ENCODE results near the gene SH3BP2. TPM values are rescaled to one million over a fixed set of nuclear protein-coding genes. Genes with fewer than 3 reads are reported as not detected.

The SH3BP2 gene
- total and polyA plus RNA-seq, 9 donors: 20.9 to 34.8 (median 26.5) TPM

- Histone ChIP-seq H3K36me3 (ENCODE audit: control insufficient read depth, insufficient read depth, low read length) (peaks cover 88% of the 10 kb centered on the region), H3K4me3 (ENCODE audit: low read length) (no peak overlapping the region), H3K27ac (ENCODE audit: low read length) (no peak overlapping the region), H3K27me3 (ENCODE audit: control insufficient read depth, insufficient read depth, low read length) (no peaks in the 10 kb centered on the region), H3K4me1 (ENCODE audit: control insufficient read depth, insufficient read depth, low read length) (peaks cover 6% of the 10 kb centered on the region), H3K9me3 (replicated peaks; ENCODE audit: control insufficient read depth, low read depth, low read length) (no peaks in the 10 kb centered on the region)
- DNase-seq: no peak
- 92% methylated on average over 15 of the region's 18 CpGs for WGBS (ENCODE audit: insufficient coverage)
Observed at GRCh38 chr4:2829321-2829932, 36.5 kb downstream of the SH3BP2 start.

DNA sequence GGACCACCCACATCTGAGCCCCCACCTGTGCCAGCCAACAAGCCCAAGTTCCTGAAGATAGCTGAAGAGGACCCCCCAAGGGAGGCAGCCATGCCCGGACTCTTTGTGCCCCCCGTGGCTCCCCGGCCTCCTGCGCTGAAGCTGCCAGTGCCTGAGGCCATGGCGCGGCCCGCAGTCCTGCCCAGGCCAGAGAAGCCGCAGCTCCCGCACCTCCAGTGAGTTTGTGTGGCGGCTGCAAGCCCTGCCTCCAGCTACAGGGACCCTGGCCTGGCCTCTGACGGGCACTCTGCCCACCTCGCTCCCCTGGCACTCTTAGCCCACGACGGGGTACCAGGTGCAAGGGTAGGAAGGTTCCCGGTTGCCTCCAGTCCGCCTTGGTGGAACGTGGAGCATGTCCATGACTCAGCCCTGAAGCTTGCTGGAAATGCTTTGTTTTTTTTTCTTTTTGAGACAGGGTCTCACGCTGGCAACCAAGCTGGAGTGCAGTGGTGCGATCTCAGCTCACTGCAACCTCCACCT is 37.1 kb downstream of the SH3BP2 start:
- Histone ChIP-seq H3K27ac (ENCODE audit: low read length) (no peak overlapping the region), H3K4me3 (ENCODE audit: low read length) (no peak overlapping the region), H3K27me3 (ENCODE audit: control insufficient read depth, insufficient read depth, low read length) (no peaks in the 10 kb centered on the region), H3K36me3 (ENCODE audit: control insufficient read depth, insufficient read depth, low read length) (peaks cover 88% of the 10 kb centered on the region), H3K4me1 (ENCODE audit: control insufficient read depth, insufficient read depth, low read length) (peaks cover 11% of the 10 kb centered on the region), H3K9me3 (replicated peaks; ENCODE audit: control insufficient read depth, low read depth, low read length) (no peaks in the 10 kb centered on the region)
- WGBS (ENCODE audit: insufficient coverage): 92% methylated on average over 17 of the region's 19 CpGs
- no peak for DNase-seq

GRCh38 chr4:2830632-2831610 is 38.0 kb downstream of the SH3BP2 start:
- H3K27me3 ChIP-seq (ENCODE audit: control insufficient read depth, insufficient read depth, low read length): no peaks in the 10 kb centered on the region
- H3K9me3 ChIP-seq (replicated peaks; ENCODE audit: control insufficient read depth, low read depth, low read length): no peaks in the 10 kb centered on the region
- 85% methylated on average over 32 of the region's 37 CpGs for WGBS (ENCODE audit: insufficient coverage)
- peaks cover 86% of the 10 kb centered on the region for H3K36me3 ChIP-seq (ENCODE audit: control insufficient read depth, insufficient read depth, low read length)
- peaks cover 19% of the 10 kb centered on the region for H3K4me1 ChIP-seq (ENCODE audit: control insufficient read depth, insufficient read depth, low read length)
- DNase-seq: no peak
- no peak overlapping the region for H3K4me3 ChIP-seq (ENCODE audit: low read length)
- no peak overlapping the region for H3K27ac ChIP-seq (ENCODE audit: low read length)

DNA sequence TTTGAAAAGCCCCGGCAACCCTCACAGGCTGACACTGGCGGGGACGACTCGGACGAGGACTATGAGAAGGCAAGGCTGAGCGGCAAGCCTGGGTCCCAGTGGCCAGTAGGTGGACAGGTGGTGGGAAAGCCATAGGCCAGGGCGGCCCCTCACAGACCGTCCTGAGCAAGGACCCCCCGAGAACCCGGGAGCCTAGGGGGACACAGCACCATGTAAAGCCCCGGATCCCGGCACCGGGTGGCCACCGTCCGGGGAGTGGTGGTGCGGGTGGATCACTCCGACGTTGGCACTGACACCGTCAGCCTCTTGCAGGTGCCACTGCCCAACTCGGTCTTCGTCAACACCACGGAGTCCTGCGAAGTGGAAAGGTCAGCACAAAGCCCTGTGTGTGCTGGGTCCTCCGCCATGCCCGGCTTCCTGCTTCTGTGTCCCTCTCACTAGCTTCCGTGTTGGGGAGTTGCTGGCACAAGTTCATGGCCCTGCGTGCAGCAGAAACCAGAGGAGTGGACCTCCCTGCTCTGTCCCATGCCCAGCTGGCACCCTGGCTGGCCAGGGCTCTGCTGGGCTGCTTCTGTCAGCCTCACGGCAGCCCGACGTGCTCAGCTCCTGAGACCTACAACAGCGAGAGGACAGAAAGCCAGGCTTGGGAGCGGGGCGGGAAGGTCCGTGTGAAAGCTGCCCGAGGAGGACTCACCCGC is 38.9 kb downstream of the SH3BP2 start:
- Histone ChIP-seq H3K9me3 (replicated peaks; ENCODE audit: control insufficient read depth, low read depth, low read length) (no peaks in the 10 kb centered on the region), H3K4me3 (ENCODE audit: low read length) (no peak overlapping the region), H3K36me3 (ENCODE audit: control insufficient read depth, insufficient read depth, low read length) (peaks cover 90% of the 10 kb centered on the region), H3K27me3 (ENCODE audit: control insufficient read depth, insufficient read depth, low read length) (no peaks in the 10 kb centered on the region), H3K27ac (ENCODE audit: low read length) (no peak overlapping the region), H3K4me1 (ENCODE audit: control insufficient read depth, insufficient read depth, low read length) (peaks cover 27% of the 10 kb centered on the region)
- no peak for DNase-seq
- WGBS (ENCODE audit: insufficient coverage): 89% methylated on average over 30 of the region's 36 CpGs

DNA sequence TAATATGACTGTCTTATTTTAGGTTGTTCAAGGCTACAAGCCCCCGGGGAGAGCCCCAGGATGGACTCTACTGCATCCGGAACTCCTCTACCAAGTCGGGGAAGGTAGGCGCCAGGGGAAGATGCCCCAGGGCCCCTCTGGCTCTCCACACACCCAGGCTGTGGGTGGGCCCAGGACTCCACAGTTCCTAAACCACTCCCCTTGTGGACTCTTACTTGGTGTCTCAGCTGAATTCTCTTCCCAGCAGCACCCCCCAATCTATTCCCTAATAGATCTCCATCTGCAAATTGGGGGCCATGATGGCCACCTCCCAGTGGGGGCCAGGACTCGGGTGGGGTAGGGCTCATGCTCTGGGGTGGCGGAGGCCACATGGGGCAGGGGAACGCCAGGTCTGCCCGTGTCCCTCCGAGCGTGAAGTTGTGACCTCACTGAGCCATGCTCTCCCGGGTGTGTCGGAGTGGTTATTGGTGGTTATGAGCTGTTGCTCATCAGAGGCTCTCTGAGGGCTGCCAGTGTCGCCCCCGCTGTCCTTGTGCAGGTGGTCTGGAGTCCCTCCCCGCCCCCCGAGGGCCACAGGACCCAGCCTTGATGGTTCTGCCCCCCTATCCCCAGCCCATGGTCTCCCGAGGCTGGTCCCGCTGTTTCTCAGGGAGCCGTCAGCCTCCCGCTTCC is 39.6 kb downstream of the SH3BP2 start:
- Histone ChIP-seq H3K9me3 (replicated peaks; ENCODE audit: control insufficient read depth, low read depth, low read length) (no peaks in the 10 kb centered on the region), H3K36me3 (ENCODE audit: control insufficient read depth, insufficient read depth, low read length) (peaks cover 84% of the 10 kb centered on the region)
- 93% methylated on average over 14 of the region's 20 CpGs for WGBS (ENCODE audit: insufficient coverage)

GRCh38 chr4:2832981-2833670 is 40.2 kb downstream of the SH3BP2 start:
- Histone ChIP-seq H3K4me1 (ENCODE audit: control insufficient read depth, insufficient read depth, low read length) (peaks cover 41% of the 10 kb centered on the region), H3K27me3 (ENCODE audit: control insufficient read depth, insufficient read depth, low read length) (no peaks in the 10 kb centered on the region), H3K9me3 (replicated peaks; ENCODE audit: control insufficient read depth, low read depth, low read length) (no peaks in the 10 kb centered on the region), H3K36me3 (ENCODE audit: control insufficient read depth, insufficient read depth, low read length) (peaks cover 77% of the 10 kb centered on the region), H3K27ac (ENCODE audit: low read length) (no peak overlapping the region), H3K4me3 (ENCODE audit: low read length) (no peak overlapping the region)
- 90% methylated on average over 14 of the region's 19 CpGs for WGBS (ENCODE audit: insufficient coverage)
- DNase-seq: no peak

More for the DNA sequence above, 39.6 kb downstream of the SH3BP2 start:
- no peak overlapping the region for H3K27ac ChIP-seq (ENCODE audit: low read length)
- no peak overlapping the region for H3K4me3 ChIP-seq (ENCODE audit: low read length)
- DNase-seq: no peak
- H3K4me1 ChIP-seq (ENCODE audit: control insufficient read depth, insufficient read depth, low read length): peaks cover 34% of the 10 kb centered on the region
- H3K27me3 ChIP-seq (ENCODE audit: control insufficient read depth, insufficient read depth, low read length): no peaks in the 10 kb centered on the region

GRCh38 chr4:2833671-2834000 is 40.8 kb downstream of the SH3BP2 start:
- Histone ChIP-seq H3K36me3 (ENCODE audit: control insufficient read depth, insufficient read depth, low read length) (peaks cover 72% of the 10 kb centered on the region), H3K4me3 (ENCODE audit: low read length) (no peak overlapping the region), H3K4me1 (ENCODE audit: control insufficient read depth, insufficient read depth, low read length) (peaks cover 46% of the 10 kb centered on the region), H3K27ac (ENCODE audit: low read length) (no peak overlapping the region), H3K9me3 (replicated peaks; ENCODE audit: control insufficient read depth, low read depth, low read length) (no peaks in the 10 kb centered on the region), H3K27me3 (ENCODE audit: control insufficient read depth, insufficient read depth, low read length) (no peaks in the 10 kb centered on the region)
- DNase-seq: no peak
- WGBS (ENCODE audit: insufficient coverage): 96% methylated on average over 6 of the region's 7 CpGs

- WGBS (ENCODE audit: insufficient coverage): 86% methylated on average over 9 of the region's 13 CpGs
- H3K4me3 ChIP-seq (ENCODE audit: low read length): no peak overlapping the region
- no peaks in the 10 kb centered on the region for H3K27me3 ChIP-seq (ENCODE audit: control insufficient read depth, insufficient read depth, low read length)
- no peak overlapping the region for H3K27ac ChIP-seq (ENCODE audit: low read length)
- H3K9me3 ChIP-seq (replicated peaks; ENCODE audit: control insufficient read depth, low read depth, low read length): no peaks in the 10 kb centered on the region
- no peak for DNase-seq
- peaks cover 65% of the 10 kb centered on the region for H3K36me3 ChIP-seq (ENCODE audit: control insufficient read depth, insufficient read depth, low read length)
- peaks cover 48% of the 10 kb centered on the region for H3K4me1 ChIP-seq (ENCODE audit: control insufficient read depth, insufficient read depth, low read length)
Observed at GRCh38 chr4:2834001-2834921, 41.4 kb downstream of the SH3BP2 start.

All from muscle of leg (tissue), 11 donors.